ENCODE results near the gene LINC01488. TPM values are rescaled to one million over a fixed set of nuclear protein-coding genes. Genes with fewer than 3 reads are reported as not detected.

LINC01488 gene
- total and polyA plus RNA-seq, 2 donors (not counting 1 experiment from before 2014, with no cell fraction given), result not detected

DNA sequence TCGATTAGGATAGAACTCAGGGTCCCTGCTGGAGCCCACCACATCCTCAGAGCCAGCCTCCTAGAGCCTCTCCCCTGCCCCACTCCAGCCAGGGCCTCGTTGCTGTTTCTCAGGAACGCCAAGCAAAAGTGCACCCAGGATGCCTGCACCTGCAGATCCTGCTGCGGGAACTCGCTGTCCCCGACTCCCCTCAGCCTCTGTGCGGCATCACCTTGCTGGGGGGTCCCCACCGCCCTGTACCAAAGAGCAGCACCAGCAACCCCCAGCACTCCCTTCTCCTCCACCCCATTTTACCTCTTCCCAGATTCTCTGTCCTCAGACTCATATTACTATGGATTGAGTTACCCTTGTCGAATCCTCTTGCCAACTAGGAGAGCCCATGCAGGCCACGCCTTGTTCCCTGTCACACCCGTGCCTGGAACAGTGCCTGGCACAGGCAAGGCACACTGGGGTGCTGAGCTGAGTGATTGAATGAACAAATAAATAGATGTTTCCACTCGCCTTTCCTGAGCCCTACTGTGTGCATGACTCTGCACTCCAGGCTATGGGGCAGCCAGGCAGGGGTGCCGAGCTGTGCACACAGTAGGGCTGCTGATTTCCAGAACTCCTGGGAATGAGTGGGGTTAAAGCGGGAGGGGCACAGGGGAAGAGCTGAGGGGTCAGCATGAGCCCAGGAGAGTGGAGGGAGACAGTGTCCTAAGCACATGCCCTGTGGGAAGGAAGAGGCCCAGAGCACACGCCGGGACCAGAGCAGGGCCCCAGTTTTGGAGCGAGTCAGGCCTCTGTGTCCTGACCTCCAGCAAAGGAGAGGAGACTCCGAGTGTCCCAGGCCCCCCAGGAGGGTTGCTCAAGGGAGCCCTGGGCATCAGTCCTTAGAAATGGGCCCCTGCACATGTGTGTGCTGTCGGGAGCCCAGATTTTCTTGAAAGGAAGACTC, 44.3 kb downstream of the LINC01488 start:
- Mint-ChIP-seq H3K27ac (no peak overlapping the region), H3K27me3 (peaks cover 8% of the 10 kb centered on the region), H3K9me3 (ENCODE audit: insufficient read depth) (no peaks in the 10 kb centered on the region), H3K4me1 (peaks cover 23% of the 10 kb centered on the region), H3K4me3 (no peak overlapping the region)
- no peaks in the 10 kb centered on the region for H4K20me1 ChIP-seq (ENCODE audit: control insufficient read depth, insufficient read depth, low read length, poor library complexity, severe bottlenecking)
- ChIA-PET POLR2A (no interaction called here), CTCF (no interaction called here)
- TF ChIP-seq EZH2 (IDR thresholded peaks at IDR 0.05; ENCODE audit: borderline replicate concordance, insufficient read depth, low read depth, low read length, poor library complexity, severe bottlenecking) (no peak), CTCF (IDR thresholded peaks at IDR 0.05) (no peak)
- H3K9ac ChIP-seq (ENCODE audit: low read length), result no peak overlapping the region
- H2AFZ ChIP-seq (ENCODE audit: insufficient read depth, low read depth, low read length, poor library complexity, severe bottlenecking), result no peak overlapping the region
- no peak for ATAC-seq (ENCODE audit: low read depth)
- intact Hi-C loops (cut with micrococcal nuclease), result no loop called here
- H3K27ac ChIP-seq (ENCODE audit: low read length in 2 of 2), result no peak overlapping the region
- H3K4me1 ChIP-seq (ENCODE audit: control insufficient read depth in 2 of 2, insufficient read depth in 2 of 2, low read length in 2 of 2), result peaks cover 11 to 18% of the 10 kb centered on the region in 2 donors
- H3K36me3 ChIP-seq (replicated peaks in 1 of 2; ENCODE audit: control extremely low read depth in 1 of 2, control insufficient read depth in 1 of 2, extremely low read depth in 1 of 2, insufficient read depth in 2 of 2, low read length in 1 of 2), result no peaks in the 10 kb centered on the region
- H3K9me3 ChIP-seq (ENCODE audit: control extremely low read depth in 1 of 3, control insufficient read depth in 2 of 3, insufficient read depth in 1 of 3, low read length in 2 of 3), result no peaks in the 10 kb centered on the region
- WGBS (ENCODE audit: insufficient coverage), result 92% methylated on average over 19 of the region's 19 CpGs
- H3K79me2 ChIP-seq (ENCODE audit: control insufficient read depth, insufficient read depth, low read length), result no peaks in the 10 kb centered on the region
- no peak overlapping the region for H3K4me3 ChIP-seq (ENCODE audit: control extremely low read depth in 1 of 5, extremely low read depth in 1 of 5, insufficient read depth in 1 of 5, low read depth in 2 of 5, low read length in 4 of 5)
- DNase-seq, result no peak
- no peaks in the 10 kb centered on the region for H3K27me3 ChIP-seq (replicated peaks in 1 of 4; ENCODE audit: control extremely low read depth in 1 of 4, control insufficient read depth in 3 of 4, insufficient read depth in 4 of 4, low read length in 3 of 4)
- no peak overlapping the region for H3K4me2 ChIP-seq (replicated peaks; ENCODE audit: low read depth, low read length, poor library complexity, severe bottlenecking)

DNA sequence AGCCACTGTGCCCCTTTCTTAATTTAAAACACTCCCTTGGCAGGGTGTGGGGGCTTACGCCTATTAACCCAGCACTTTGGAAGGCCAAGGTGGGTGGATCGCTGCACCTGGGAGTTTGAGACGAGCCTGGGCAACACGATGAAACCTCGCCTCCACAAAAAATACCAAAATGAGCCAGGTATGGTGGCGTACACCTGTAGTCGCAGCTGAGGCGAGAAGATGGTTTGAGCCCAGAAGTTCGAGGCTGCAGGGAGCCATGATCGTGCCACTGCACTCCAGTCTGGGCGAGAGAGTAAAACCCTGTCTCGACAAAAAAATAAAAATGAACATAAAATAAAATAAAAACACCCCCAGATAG, 45.0 kb downstream of the LINC01488 start:
- H3K27me3 ChIP-seq (replicated peaks in 1 of 4; ENCODE audit: control extremely low read depth in 1 of 4, control insufficient read depth in 3 of 4, insufficient read depth in 4 of 4, low read length in 3 of 4), result no peaks in the 10 kb centered on the region
- H3K4me2 ChIP-seq (replicated peaks; ENCODE audit: low read depth, low read length, poor library complexity, severe bottlenecking), result no peak overlapping the region
- TF ChIP-seq CTCF (IDR thresholded peaks at IDR 0.05), result no peak
- DNase-seq, result no peak
- H3K9ac ChIP-seq (ENCODE audit: low read length), result no peak overlapping the region
- H3K27ac ChIP-seq (ENCODE audit: low read length in 2 of 2), result no peak overlapping the region
- H3K27ac Mint-ChIP-seq, result no peak overlapping the region
- H3K4me1 ChIP-seq (ENCODE audit: control insufficient read depth in 2 of 2, insufficient read depth in 2 of 2, low read length in 2 of 2), result peaks cover 18 to 24% of the 10 kb centered on the region in 2 donors
- ChIA-PET CTCF (no interaction called here), POLR2A (no interaction called here)
- H3K9me3 ChIP-seq (ENCODE audit: control extremely low read depth in 1 of 3, control insufficient read depth in 2 of 3, insufficient read depth in 1 of 3, low read length in 2 of 3), result no peaks in the 10 kb centered on the region
- 88% methylated on average over 5 of the region's 12 CpGs for WGBS (ENCODE audit: insufficient coverage)
- peaks cover 8% of the 10 kb centered on the region for H3K27me3 Mint-ChIP-seq
- no peaks in the 10 kb centered on the region for H3K9me3 Mint-ChIP-seq (ENCODE audit: insufficient read depth)
- H3K4me1 Mint-ChIP-seq, result peaks cover 29% of the 10 kb centered on the region
- no peak overlapping the region for H3K4me3 ChIP-seq (ENCODE audit: control extremely low read depth in 1 of 5, extremely low read depth in 1 of 5, insufficient read depth in 1 of 5, low read depth in 2 of 5, low read length in 4 of 5)
- no peaks in the 10 kb centered on the region for H3K36me3 ChIP-seq (replicated peaks in 1 of 2; ENCODE audit: control extremely low read depth in 1 of 2, control insufficient read depth in 1 of 2, extremely low read depth in 1 of 2, insufficient read depth in 2 of 2, low read length in 1 of 2)
- no peak overlapping the region for H3K4me3 Mint-ChIP-seq
- H3K79me2 ChIP-seq (ENCODE audit: control insufficient read depth, insufficient read depth, low read length), result no peaks in the 10 kb centered on the region
- no peak overlapping the region for H2AFZ ChIP-seq (ENCODE audit: insufficient read depth, low read depth, low read length, poor library complexity, severe bottlenecking)
- ATAC-seq (ENCODE audit: low read depth), result no peak
- intact Hi-C loops (cut with micrococcal nuclease), result no loop called here
- H4K20me1 ChIP-seq (ENCODE audit: control insufficient read depth, insufficient read depth, low read length, poor library complexity, severe bottlenecking), result no peaks in the 10 kb centered on the region

Data from B cell (primary cell).